Measurements from ENCODE around the gene CFAP251.

The CFAP251 gene

GRCh38 chr12:122051231-122051876 lies 133.0 kb downstream of the CFAP251 start:
- no peak for DNase-seq (ENCODE audit: low read depth in 3 of 3)

DNA sequence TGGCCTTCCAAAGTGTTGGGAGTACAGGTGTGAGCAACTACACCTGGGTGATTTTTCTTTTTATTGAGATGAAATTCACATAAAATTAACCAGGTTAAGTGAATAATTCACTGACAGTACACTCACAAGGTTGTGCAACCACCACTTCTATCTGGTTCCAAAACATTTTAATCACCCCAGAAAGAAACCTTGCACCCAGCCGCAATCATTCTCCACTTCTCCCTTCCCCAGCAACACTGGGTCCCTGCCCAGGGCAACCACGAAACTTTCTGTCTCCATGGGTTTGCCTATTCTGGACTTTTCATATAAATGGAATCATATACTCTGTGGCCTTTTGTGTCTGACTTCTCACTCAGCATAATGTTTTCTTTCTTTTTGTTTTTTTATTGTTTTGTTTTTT lies 133.9 kb downstream of the CFAP251 start:
- no peak for DNase-seq (ENCODE audit: low read depth in 3 of 3)
